Measurements from ENCODE around the gene JDP2. TPM values are rescaled to one million over a fixed set of nuclear protein-coding genes. Genes with fewer than 3 reads are reported as not detected.

JDP2 gene
- total RNA-seq, 1 donor from 2014 or later = 79.5 TPM

- H3K36me3 ChIP-seq (ENCODE audit: insufficient read depth, low read length) = no peaks in the 10 kb centered on the region
- DNase-seq (ENCODE audit: low read depth) (no peak), FAIRE-seq (no peak)
- H2AFZ ChIP-seq (ENCODE audit: low read depth, low read length) = peak overlapping the region; percentile 10
- H3K27ac ChIP-seq (ENCODE audit: low read depth, low read length) = no peak overlapping the region
- H3K27me3 ChIP-seq (ENCODE audit: insufficient read depth, low read length) = peaks cover 14% of the 10 kb centered on the region
- H3K4me3 ChIP-seq (ENCODE audit: insufficient read depth, low read depth, low read length) = no peak overlapping the region
- H3K9ac ChIP-seq (ENCODE audit: low read length) = no peak overlapping the region
- Mint-ChIP-seq H3K9me3 (ENCODE audit: unreplicated experiment) (peaks cover 14% of the 10 kb centered on the region), H3K27me3 (ENCODE audit: low read depth, unreplicated experiment) (peaks cover 12% of the 10 kb centered on the region), H3K4me1 (ENCODE audit: low read depth, unreplicated experiment) (peaks cover 3% of the 10 kb centered on the region), H3K36me3 (ENCODE audit: low read depth, unreplicated experiment) (no peaks in the 10 kb centered on the region), H3K27ac (ENCODE audit: unreplicated experiment) (no peak overlapping the region), H3K4me3 (ENCODE audit: unreplicated experiment) (no peak overlapping the region)
- no peaks in the 10 kb centered on the region for H4K20me1 ChIP-seq (ENCODE audit: insufficient read depth, low read length)
- H3K79me2 ChIP-seq (ENCODE audit: insufficient read depth, low read length) = no peaks in the 10 kb centered on the region
- H3K4me2 ChIP-seq (ENCODE audit: low read length) = no peak overlapping the region
- H3K9me3 ChIP-seq (ENCODE audit: insufficient read depth, low read depth, low read length) = no peaks in the 10 kb centered on the region
- TF ChIP-seq, protein P1, sequence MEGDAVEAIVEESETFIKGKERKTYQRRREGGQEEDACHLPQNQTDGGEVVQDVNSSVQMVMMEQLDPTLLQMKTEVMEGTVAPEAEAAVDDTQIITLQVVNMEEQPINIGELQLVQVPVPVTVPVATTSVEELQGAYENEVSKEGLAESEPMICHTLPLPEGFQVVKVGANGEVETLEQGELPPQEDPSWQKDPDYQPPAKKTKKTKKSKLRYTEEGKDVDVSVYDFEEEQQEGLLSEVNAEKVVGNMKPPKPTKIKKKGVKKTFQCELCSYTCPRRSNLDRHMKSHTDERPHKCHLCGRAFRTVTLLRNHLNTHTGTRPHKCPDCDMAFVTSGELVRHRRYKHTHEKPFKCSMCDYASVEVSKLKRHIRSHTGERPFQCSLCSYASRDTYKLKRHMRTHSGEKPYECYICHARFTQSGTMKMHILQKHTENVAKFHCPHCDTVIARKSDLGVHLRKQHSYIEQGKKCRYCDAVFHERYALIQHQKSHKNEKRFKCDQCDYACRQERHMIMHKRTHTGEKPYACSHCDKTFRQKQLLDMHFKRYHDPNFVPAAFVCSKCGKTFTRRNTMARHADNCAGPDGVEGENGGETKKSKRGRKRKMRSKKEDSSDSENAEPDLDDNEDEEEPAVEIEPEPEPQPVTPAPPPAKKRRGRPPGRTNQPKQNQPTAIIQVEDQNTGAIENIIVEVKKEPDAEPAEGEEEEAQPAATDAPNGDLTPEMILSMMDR (IDR thresholded peaks at IDR 0.05; ENCODE audit: insufficient read depth, low read depth, low read length) = no peak
- no peak for TF ChIP-seq EZH2 (IDR thresholded peaks at IDR 0.05; ENCODE audit: insufficient read depth, low read length)
- peaks cover 3% of the 10 kb centered on the region for H3K4me1 ChIP-seq (ENCODE audit: insufficient read depth, low read length)
Measured at GRCh38 chr14:75401361-75401760, 26.5 kb upstream of the JDP2 start.

GRCh38 chr14:75402867-75403413, 24.9 kb upstream of the JDP2 start:
- H3K36me3 ChIP-seq (ENCODE audit: insufficient read depth, low read length) = no peaks in the 10 kb centered on the region
- H2AFZ ChIP-seq (ENCODE audit: low read depth, low read length) = no peak overlapping the region
- Mint-ChIP-seq H3K36me3 (ENCODE audit: low read depth, unreplicated experiment) (no peaks in the 10 kb centered on the region), H3K27me3 (ENCODE audit: low read depth, unreplicated experiment) (peaks cover 11% of the 10 kb centered on the region), H3K27ac (ENCODE audit: unreplicated experiment) (no peak overlapping the region), H3K9me3 (ENCODE audit: unreplicated experiment) (peaks cover 14% of the 10 kb centered on the region), H3K4me1 (ENCODE audit: low read depth, unreplicated experiment) (no peaks in the 10 kb centered on the region), H3K4me3 (ENCODE audit: unreplicated experiment) (no peak overlapping the region)
- DNase-seq (ENCODE audit: low read depth) (no peak), FAIRE-seq (no peak)
- H3K27me3 ChIP-seq (ENCODE audit: insufficient read depth, low read length) = peaks cover 12% of the 10 kb centered on the region
- no peak overlapping the region for H3K4me2 ChIP-seq (ENCODE audit: low read length)
- no peak overlapping the region for H3K9ac ChIP-seq (ENCODE audit: low read length)
- no peak overlapping the region for H3K4me3 ChIP-seq (ENCODE audit: insufficient read depth, low read depth, low read length)
- H3K27ac ChIP-seq (ENCODE audit: low read depth, low read length) = no peak overlapping the region
- peaks cover 3% of the 10 kb centered on the region for H3K4me1 ChIP-seq (ENCODE audit: insufficient read depth, low read length)
- no peaks in the 10 kb centered on the region for H3K9me3 ChIP-seq (ENCODE audit: insufficient read depth, low read depth, low read length)
- TF ChIP-seq, protein P1 (IDR thresholded peaks at IDR 0.05; ENCODE audit: insufficient read depth, low read depth, low read length) = no peak
- TF ChIP-seq EZH2 (IDR thresholded peaks at IDR 0.05; ENCODE audit: insufficient read depth, low read length) = no peak
- H3K79me2 ChIP-seq (ENCODE audit: insufficient read depth, low read length) = no peaks in the 10 kb centered on the region
- H4K20me1 ChIP-seq (ENCODE audit: insufficient read depth, low read length) = no peaks in the 10 kb centered on the region

- peaks cover 5% of the 10 kb centered on the region for H3K9me3 Mint-ChIP-seq (ENCODE audit: unreplicated experiment)
- no peaks in the 10 kb centered on the region for H3K36me3 ChIP-seq (ENCODE audit: insufficient read depth, low read length)
- no peak overlapping the region for H3K27ac ChIP-seq (ENCODE audit: low read depth, low read length)
- H3K27me3 Mint-ChIP-seq (ENCODE audit: low read depth, unreplicated experiment) = peaks cover 4% of the 10 kb centered on the region
- peaks cover 3% of the 10 kb centered on the region for H3K4me1 ChIP-seq (ENCODE audit: insufficient read depth, low read length)
- no peak overlapping the region for H2AFZ ChIP-seq (ENCODE audit: low read depth, low read length)
- no peaks in the 10 kb centered on the region for H3K36me3 Mint-ChIP-seq (ENCODE audit: low read depth, unreplicated experiment)
- peaks cover 10% of the 10 kb centered on the region for H3K27me3 ChIP-seq (ENCODE audit: insufficient read depth, low read length)
- H4K20me1 ChIP-seq (ENCODE audit: insufficient read depth, low read length) = no peaks in the 10 kb centered on the region
- no peak overlapping the region for H3K4me3 Mint-ChIP-seq (ENCODE audit: unreplicated experiment)
- H3K9ac ChIP-seq (ENCODE audit: low read length) = no peak overlapping the region
- H3K4me1 Mint-ChIP-seq (ENCODE audit: low read depth, unreplicated experiment) = no peaks in the 10 kb centered on the region
- DNase-seq (ENCODE audit: low read depth) (no peak), FAIRE-seq (no peak)
- no peak overlapping the region for H3K4me2 ChIP-seq (ENCODE audit: low read length)
- H3K27ac Mint-ChIP-seq (ENCODE audit: unreplicated experiment) = no peak overlapping the region
- TF ChIP-seq, protein P1 (IDR thresholded peaks at IDR 0.05; ENCODE audit: insufficient read depth, low read depth, low read length) = no peak
- no peak for TF ChIP-seq EZH2 (IDR thresholded peaks at IDR 0.05; ENCODE audit: insufficient read depth, low read length)
- H3K9me3 ChIP-seq (ENCODE audit: insufficient read depth, low read depth, low read length) = no peaks in the 10 kb centered on the region
- H3K4me3 ChIP-seq (ENCODE audit: insufficient read depth, low read depth, low read length) = no peak overlapping the region
- H3K79me2 ChIP-seq (ENCODE audit: insufficient read depth, low read length) = no peaks in the 10 kb centered on the region
Measured at GRCh38 chr14:75404847-75405246, 23.0 kb upstream of the JDP2 start.
